GM23338 (cell line): ENCODE results near the gene C1orf210.

Source experiments
- CREB1 ChIP-seq: fragments of 250-450 bp; sonication (Bioruptor Pico); IDR thresholded peaks from 2 replicates; pipeline ENCODE4 v1.5.0; 2020; ENCODE audit warnings: low read depth, mild to moderate bottlenecking, moderate library complexity
- CTCF ChIP-seq, 2 experiments: fragments of 200-600 bp in 1 of 2; sonication (generic) in 1 of 2; conservative IDR thresholded peaks; 2 replicates each; pipeline versions ENCODE4 v1.5.1 to v1.6.1; 2016 to 2017; ENCODE audit warnings: antibody characterized with exemption in 2 of 2, low read depth in 2 of 2, mild to moderate bottlenecking in 2 of 2, moderate library complexity in 1 of 2
- EZH2 ChIP-seq: fragments of 200-600 bp; sonication (generic); IDR thresholded peaks from one replicate; pipeline ENCODE4 v1.8.0; 2017; ENCODE audit warnings: antibody characterized with exemption, mild to moderate bottlenecking, low read depth; ENCODE audit not compliant: unreplicated experiment
- EZH2phosphoT487 ChIP-seq: fragments of 200-600 bp; sonication (generic); IDR thresholded peaks from one replicate; pipeline ENCODE4 v1.8.1; 2018; ENCODE audit warnings: antibody characterized with exemption; ENCODE audit not compliant: unreplicated experiment
- JUNB ChIP-seq: IDR thresholded peaks from one replicate; pipeline ENCODE4 v1.6.1; 2016; ENCODE audit warnings: antibody characterized with exemption; ENCODE audit not compliant: unreplicated experiment
- NANOG ChIP-seq: IDR thresholded peaks from 2 replicates; pipeline ENCODE4 v1.6.1; 2016; ENCODE audit warnings: antibody characterized with exemption, borderline replicate concordance
- POLR2AphosphoS5 ChIP-seq: IDR thresholded peaks from 2 replicates; pipeline ENCODE4 v1.6.1; 2016; ENCODE audit warnings: antibody characterized with exemption, low read depth
- STAT1 ChIP-seq: IDR thresholded peaks from one replicate; pipeline ENCODE4 v1.6.1; 2016; ENCODE audit warnings: antibody characterized with exemption; ENCODE audit not compliant: unreplicated experiment
- ZNF114 ChIP-seq: fragments of 250-450 bp; sonication (Bioruptor Pico); IDR thresholded peaks from 2 replicates; pipeline ENCODE4 v1.5.0; 2020; ENCODE audit warnings: mild to moderate bottlenecking, moderate library complexity
- ZNF331 ChIP-seq: fragments of 250-450 bp; sonication (Bioruptor Pico); IDR thresholded peaks from 2 replicates; pipeline ENCODE4 v1.5.0; 2020; ENCODE audit warnings: low read depth, mild to moderate bottlenecking, moderate library complexity
- ZNF462 ChIP-seq: fragments of 250-450 bp; sonication (Bioruptor Pico); IDR thresholded peaks from 2 replicates; pipeline ENCODE4 v1.5.0; 2020; ENCODE audit warnings: mild to moderate bottlenecking, moderate library complexity
- TF ChIP-seq, protein P1 (sequence below): IDR thresholded peaks from one replicate; pipeline ENCODE4 v1.6.1; 2018; ENCODE audit warnings: antibody characterized with exemption; ENCODE audit not compliant: unreplicated experiment
- TF ChIP-seq, protein P2 (sequence below): IDR thresholded peaks from 2 replicates; pipeline ENCODE4 v1.6.1; 2016; ENCODE audit warnings: antibody characterized with exemption

- TF ChIP-seq EZH2 (no peak), POLR2AphosphoS5 (no peak), CTCF (conservative IDR thresholded peaks at IDR 0.05; ENCODE audit: low read depth in 2 of 2) (no peak), CREB1 (no peak), EZH2phosphoT487 (no peak), JUNB (no peak), ZNF462 (CRISPR knock-in tag) (no peak), NANOG (no peak), ZNF331 (no peak), STAT1 (no peak), ZNF114 (CRISPR knock-in tag) (no peak)
- TF ChIP-seq, protein P1, sequence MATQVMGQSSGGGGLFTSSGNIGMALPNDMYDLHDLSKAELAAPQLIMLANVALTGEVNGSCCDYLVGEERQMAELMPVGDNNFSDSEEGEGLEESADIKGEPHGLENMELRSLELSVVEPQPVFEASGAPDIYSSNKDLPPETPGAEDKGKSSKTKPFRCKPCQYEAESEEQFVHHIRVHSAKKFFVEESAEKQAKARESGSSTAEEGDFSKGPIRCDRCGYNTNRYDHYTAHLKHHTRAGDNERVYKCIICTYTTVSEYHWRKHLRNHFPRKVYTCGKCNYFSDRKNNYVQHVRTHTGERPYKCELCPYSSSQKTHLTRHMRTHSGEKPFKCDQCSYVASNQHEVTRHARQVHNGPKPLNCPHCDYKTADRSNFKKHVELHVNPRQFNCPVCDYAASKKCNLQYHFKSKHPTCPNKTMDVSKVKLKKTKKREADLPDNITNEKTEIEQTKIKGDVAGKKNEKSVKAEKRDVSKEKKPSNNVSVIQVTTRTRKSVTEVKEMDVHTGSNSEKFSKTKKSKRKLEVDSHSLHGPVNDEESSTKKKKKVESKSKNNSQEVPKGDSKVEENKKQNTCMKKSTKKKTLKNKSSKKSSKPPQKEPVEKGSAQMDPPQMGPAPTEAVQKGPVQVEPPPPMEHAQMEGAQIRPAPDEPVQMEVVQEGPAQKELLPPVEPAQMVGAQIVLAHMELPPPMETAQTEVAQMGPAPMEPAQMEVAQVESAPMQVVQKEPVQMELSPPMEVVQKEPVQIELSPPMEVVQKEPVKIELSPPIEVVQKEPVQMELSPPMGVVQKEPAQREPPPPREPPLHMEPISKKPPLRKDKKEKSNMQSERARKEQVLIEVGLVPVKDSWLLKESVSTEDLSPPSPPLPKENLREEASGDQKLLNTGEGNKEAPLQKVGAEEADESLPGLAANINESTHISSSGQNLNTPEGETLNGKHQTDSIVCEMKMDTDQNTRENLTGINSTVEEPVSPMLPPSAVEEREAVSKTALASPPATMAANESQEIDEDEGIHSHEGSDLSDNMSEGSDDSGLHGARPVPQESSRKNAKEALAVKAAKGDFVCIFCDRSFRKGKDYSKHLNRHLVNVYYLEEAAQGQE, result no peak
- TF ChIP-seq, protein P2, sequence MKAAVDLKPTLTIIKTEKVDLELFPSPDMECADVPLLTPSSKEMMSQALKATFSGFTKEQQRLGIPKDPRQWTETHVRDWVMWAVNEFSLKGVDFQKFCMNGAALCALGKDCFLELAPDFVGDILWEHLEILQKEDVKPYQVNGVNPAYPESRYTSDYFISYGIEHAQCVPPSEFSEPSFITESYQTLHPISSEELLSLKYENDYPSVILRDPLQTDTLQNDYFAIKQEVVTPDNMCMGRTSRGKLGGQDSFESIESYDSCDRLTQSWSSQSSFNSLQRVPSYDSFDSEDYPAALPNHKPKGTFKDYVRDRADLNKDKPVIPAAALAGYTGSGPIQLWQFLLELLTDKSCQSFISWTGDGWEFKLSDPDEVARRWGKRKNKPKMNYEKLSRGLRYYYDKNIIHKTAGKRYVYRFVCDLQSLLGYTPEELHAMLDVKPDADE, result no peak
Observed at GRCh38 chr1:43313771-43314170, 28.4 kb upstream of the C1orf210 start.
